CD4-positive, alpha-beta T cell treated with Interferon alpha-2 for 1 hour (primary cell): ENCODE results near the gene TAS2R20.

Experiments used
- DNase-seq, 2 donors: peaks; one replicate each; pipeline ENCODE4 v3.0.0-alpha.2; 2020 to 2022

TAS2R20 gene

DNA sequence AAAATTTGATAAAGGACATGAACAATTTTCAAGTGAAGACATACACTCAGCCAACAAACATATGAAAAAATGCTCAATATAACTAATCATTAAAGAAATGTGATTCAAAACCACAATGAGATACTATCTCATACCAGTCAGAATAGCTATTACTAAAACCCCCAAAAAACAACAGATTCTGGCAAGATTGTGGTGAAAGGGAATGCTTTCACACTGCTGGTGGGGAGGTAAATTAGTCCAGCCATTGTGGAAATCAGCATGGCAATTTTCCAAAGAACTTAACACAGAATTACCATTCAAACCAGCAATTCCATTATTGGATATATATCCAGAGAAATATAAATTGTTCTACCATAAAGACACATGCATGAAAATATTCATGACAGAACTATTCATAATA is 40.4 kb downstream of the TAS2R20 start:
- DNase-seq: no peak

GRCh38 chr12:10956085-10956484 is 42.0 kb downstream of the TAS2R20 start:
- no peak for DNase-seq

DNA sequence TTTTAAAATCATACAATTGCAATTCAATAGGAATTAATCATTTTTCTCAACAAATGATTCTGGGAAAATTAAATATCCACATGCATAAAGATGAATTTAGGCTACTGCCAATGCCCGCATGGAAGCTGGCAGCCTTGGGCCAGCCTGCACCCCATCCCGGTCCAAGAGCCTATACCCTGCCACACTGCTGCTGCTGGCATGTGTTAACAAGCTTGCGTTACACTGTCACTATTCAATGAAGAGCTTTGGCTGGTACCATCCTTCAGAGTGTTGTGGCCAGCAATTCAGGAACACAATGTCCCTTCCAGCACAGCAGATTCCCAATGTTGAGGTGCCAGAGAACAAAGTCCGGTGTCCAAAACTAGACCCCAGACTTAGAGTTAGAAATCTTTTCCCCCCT is 45.5 kb downstream of the TAS2R20 start:
- no peak for DNase-seq
